Uterus (tissue), 2 donors: Measurements from ENCODE around the gene ZAP70.

Experiments
- POLR2A ChIP-seq, 2 donors: fragments of 450-650 bp; IDR thresholded peaks; one replicate each; pipeline ENCODE4 v1.6.1; 2016; ENCODE audit warnings: antibody characterized with exemption in 2 of 2, mild to moderate bottlenecking in 1 of 2, moderate library complexity in 1 of 2
- TF ChIP-seq, protein P1 (sequence below), 4 experiments: fragments of 200-600 bp in 2 of 4; fragments of 450-650 bp in 2 of 4; sonication (generic) in 2 of 4; IDR thresholded peaks; one replicate each; pipeline ENCODE4 v1.5.1; 2016 to 2019; ENCODE audit warnings: antibody characterized with exemption in 4 of 4, mild to moderate bottlenecking in 2 of 4, moderate library complexity in 1 of 4

DNA sequence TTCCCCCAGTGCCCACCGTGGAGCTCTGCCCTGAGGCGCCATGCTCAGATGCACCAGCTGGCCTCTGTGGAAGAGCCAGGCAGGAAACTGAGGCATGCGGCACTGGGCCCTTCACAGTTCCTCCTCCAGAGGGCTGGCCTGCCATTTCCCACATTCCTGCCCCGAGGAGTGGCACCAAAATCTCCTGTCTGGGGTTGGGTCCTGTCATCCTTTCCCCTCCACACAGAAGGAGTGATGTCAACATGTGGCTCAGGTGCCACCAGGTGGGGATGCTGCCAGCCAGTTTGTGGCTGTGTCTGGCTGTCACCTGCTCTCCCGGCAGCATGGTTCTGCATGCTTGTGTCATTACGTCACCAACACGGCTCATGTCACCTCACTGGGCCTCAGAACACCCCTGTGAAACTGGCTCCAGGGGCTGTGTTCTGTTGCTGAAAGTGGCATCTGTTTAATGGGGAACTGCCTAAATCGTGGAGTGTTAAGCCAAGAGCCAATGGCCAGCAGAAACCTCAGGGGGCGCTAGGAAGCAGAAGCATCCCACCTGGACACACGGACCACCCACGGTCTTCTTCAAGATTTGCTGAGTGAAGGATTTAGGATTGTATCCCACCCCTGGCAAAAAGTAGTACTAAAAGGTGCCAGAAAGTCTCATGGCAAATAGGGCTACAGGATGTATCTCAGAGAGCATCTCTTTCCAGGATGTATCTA is 51.3 kb downstream of the ZAP70 start:
- TF ChIP-seq, protein P1, sequence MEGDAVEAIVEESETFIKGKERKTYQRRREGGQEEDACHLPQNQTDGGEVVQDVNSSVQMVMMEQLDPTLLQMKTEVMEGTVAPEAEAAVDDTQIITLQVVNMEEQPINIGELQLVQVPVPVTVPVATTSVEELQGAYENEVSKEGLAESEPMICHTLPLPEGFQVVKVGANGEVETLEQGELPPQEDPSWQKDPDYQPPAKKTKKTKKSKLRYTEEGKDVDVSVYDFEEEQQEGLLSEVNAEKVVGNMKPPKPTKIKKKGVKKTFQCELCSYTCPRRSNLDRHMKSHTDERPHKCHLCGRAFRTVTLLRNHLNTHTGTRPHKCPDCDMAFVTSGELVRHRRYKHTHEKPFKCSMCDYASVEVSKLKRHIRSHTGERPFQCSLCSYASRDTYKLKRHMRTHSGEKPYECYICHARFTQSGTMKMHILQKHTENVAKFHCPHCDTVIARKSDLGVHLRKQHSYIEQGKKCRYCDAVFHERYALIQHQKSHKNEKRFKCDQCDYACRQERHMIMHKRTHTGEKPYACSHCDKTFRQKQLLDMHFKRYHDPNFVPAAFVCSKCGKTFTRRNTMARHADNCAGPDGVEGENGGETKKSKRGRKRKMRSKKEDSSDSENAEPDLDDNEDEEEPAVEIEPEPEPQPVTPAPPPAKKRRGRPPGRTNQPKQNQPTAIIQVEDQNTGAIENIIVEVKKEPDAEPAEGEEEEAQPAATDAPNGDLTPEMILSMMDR (IDR thresholded peaks at IDR 0.05): no peak
- TF ChIP-seq POLR2A (IDR thresholded peaks at IDR 0.05): no peak
